ENCODE data around the gene NTM.

GRCh38 chr11:131923309-131923708, 552.9 kb downstream of the NTM start:
- TF ChIP-seq, protein P1, sequence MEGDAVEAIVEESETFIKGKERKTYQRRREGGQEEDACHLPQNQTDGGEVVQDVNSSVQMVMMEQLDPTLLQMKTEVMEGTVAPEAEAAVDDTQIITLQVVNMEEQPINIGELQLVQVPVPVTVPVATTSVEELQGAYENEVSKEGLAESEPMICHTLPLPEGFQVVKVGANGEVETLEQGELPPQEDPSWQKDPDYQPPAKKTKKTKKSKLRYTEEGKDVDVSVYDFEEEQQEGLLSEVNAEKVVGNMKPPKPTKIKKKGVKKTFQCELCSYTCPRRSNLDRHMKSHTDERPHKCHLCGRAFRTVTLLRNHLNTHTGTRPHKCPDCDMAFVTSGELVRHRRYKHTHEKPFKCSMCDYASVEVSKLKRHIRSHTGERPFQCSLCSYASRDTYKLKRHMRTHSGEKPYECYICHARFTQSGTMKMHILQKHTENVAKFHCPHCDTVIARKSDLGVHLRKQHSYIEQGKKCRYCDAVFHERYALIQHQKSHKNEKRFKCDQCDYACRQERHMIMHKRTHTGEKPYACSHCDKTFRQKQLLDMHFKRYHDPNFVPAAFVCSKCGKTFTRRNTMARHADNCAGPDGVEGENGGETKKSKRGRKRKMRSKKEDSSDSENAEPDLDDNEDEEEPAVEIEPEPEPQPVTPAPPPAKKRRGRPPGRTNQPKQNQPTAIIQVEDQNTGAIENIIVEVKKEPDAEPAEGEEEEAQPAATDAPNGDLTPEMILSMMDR (conservative IDR thresholded peaks at IDR 0.05) = no peak
- no peak for TF ChIP-seq ZFX (IDR thresholded peaks at IDR 0.05)

Measured in C4-2B (cell line).